NCI-H345 treated with DMSO at 0.1 percent for 48 hours (cell line): ENCODE data around the gene INCENP.

Experiments
- DNase-seq: peaks from one replicate; lab custom pipeline; 2025; ENCODE audit not compliant: unreplicated experiment; lab: John Stamatoyannopoulos, UW

The INCENP gene

DNA sequence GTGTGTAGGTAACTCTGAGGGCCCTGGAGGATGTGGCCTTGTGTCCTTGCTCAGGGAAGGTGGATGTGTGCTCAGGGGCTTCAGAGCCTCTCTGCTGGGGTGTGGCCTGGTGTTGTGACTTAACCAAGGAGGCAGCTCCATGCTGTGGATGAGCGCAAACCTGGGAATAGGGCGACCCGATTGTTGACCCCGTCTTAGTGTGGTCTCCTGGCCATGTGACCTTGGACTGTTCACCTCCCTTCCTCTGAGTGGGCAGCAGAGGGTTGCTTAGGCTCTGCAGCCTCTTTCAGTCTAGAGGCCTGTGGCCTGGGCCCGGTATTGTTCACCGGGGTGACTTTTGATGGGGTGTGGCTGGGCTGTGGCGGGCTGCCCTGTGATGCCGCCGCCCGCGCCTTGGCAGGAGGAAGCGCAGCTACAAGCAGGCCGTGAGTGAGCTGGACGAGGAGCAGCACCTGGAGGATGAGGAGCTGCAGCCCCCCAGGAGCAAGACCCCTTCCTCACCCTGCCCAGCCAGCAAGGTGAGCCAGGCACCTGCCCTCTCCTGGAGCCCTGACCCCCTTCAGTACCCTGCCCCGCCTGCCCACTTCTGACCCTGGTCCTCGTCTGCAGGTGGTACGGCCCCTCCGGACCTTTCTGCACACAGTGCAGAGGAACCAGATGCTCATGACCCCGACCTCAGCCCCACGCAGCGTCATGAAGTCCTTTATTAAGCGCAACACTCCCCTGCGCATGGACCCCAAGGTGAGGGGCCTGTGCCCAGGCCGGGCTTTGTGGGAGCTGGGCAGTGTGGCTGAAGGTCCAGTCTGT, 16.7 kb downstream of the INCENP start:
- DNase-seq = no peak

GRCh38 chr11:62141111-62142042, 17.6 kb downstream of the INCENP start:
- no peak for DNase-seq

DNA sequence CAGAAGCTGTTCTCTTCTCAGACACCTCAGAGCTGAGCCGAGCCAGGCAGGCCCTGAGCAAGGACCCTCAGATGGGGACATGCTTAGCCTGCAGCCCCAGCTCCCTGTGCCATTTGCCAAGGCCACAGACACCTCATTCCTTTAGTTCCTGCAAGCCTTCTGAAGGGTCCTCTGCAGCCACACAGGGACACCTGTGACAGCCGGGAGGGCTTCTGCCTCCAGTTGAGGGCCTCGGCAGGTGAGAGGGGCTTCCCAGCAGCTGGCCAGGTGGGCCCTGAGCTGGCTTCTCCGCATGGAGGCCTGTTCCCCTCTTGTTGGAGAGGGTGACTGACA, 18.2 kb downstream of the INCENP start:
- no peak for DNase-seq

- DNase-seq = no peak
Observed at GRCh38 chr11:62142921-62143320, 19.1 kb downstream of the INCENP start.

DNA sequence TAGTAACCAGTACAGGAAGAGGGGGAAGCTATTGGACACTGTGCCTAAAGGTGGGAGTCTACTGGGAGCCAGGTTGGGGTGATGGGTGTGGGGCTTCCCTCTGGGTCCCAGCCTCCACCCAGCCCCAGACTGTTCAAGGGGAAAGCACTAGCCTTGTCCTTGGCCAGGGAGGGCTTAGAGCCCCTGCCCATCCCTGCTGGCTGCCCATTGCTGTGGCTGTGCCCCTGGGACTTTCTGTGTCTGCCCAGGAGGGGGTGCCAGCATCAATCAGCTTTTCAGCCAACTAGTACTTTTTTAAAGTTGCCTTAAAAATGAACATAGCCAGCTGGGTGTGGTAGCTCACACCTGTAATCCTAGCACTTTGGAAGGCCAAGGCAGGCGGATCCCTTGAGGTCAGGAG, 19.9 kb downstream of the INCENP start:
- DNase-seq = no peak

DNA sequence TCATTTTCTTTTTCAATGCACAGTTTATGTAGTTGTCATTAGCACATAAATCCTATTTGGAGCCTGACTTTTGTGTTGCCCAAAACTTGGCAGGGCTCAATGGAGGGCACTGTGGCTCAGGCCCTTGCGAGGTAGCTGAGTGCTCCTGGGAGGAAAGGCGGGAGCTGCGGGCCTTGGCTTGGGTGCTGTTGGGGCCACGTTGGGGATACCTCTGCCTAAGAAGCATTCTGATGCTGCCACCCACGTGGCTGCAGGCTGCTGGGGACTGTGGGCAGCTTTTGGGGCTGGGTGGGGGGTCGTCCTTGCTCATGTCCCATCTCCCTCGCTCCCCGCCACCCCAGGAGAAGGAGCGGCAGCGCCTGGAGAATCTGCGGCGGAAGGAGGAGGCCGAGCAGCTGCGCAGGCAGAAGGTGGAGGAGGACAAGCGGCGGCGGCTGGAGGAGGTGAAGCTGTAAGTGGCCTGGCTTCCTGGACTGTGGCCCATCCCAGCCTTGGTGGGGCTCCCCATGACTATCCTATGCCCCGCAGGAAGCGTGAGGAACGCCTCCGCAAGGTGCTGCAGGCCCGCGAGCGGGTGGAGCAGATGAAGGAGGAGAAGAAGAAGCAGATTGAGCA, 20.9 kb downstream of the INCENP start:
- no peak for DNase-seq

GRCh38 chr11:62145261-62145871, 21.6 kb downstream of the INCENP start:
- no peak for DNase-seq

DNA sequence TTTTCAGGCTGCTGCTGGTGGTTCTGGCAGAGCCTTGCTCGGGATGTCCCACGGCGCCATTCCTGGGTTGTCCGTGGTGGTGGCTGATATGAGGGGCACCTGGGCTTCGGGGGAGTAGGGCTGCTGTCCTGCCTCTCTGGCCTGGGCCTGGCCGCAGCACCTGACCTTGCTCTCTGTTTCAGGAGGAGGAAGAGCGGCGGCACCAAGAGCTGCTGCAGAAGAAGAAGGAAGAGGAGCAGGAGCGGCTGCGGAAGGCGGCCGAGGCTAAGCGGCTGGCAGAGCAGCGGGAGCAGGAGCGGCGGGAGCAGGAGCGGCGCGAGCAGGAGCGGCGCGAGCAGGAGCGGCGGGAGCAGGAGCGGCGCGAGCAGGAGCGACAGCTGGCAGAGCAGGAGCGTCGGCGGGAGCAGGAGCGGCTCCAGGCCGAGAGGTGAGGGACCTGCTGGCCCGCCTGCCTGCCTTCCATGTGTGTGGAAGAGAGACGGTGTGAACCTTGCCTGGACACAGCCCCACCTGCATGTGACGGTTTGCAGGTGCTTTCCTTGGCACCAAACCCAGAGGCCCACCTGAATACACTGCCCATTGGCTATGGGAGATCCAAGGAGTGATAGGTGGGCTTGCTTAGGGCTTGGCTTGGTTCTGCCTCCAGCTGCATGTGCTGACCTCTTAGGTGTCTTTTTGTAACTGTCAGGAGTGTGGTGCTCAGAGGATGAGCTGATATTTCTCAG, 22.8 kb downstream of the INCENP start:
- DNase-seq = no peak

DNA sequence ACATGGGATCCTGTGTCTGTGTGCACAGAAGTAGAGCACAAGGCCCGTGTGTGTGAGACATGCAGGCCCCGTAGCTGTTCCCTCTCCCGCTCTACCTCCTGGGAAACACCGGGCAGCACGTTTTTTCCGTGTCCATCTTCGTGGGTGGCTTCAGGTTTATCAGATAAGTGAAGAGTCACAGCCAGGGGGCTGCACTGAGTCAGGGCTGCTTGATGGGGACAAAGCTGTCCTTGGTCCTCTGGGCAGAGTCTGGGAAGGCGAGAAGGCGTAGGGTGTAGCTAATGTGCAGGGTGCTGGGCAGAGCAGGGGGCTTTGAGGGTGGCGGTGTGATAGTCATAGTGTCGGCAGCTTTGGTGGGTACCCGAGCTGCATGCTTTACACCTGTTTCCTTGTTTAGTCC, 23.7 kb downstream of the INCENP start:
- DNase-seq = no peak

- no peak for DNase-seq
Observed at GRCh38 chr11:62148271-62148980, 24.6 kb downstream of the INCENP start.

DNA sequence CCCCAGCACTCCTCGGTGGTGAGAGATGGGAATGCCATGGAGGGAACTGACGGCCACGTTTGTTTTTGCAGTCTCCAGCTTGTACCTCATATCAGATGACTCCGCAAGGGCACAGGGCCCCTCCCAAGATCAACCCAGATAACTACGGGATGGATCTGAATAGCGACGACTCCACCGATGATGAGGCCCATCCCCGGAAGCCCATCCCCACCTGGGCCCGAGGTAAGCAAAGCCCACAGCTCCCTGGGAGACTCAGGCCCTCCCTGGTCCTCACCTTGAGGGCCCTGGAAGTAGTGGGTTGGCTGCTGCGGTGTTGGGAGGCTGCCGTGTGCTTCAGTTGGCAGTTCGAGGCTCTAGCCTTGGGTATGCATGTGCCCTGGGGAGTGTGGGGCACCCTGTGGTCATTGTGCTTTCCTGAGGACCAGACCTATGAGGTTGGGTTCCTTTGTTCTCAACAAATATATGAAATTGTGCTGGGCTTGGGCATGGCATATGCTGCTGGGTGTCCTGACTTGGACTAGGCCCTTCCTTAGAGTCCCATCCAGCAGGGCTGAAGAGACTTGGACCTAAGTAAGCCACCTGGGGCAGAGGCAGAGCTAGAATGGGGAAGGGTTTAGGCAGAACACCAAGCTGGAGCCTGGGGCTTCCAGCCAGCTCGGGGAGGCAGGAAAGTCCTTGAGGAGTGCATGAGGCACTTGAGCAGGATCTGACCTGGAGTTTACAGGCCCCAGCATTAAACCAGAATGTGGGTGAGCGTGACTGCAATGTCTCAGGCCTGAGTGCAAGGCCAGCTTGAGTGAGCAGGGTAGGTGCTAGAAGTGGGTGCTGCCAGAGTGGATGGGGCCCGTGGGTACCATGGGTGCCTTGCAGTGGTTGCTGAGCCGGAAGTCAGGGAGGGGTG, 26.4 kb downstream of the INCENP start:
- no peak for DNase-seq

GRCh38 chr11:62150887-62151736, 27.3 kb downstream of the INCENP start:
- DNase-seq = no peak

- DNase-seq = no peak
Observed at GRCh38 chr11:62151737-62152102, 27.9 kb downstream of the INCENP start.

- no peak for DNase-seq
Observed at GRCh38 chr11:62152245-62153086, 28.7 kb downstream of the INCENP start.

DNA sequence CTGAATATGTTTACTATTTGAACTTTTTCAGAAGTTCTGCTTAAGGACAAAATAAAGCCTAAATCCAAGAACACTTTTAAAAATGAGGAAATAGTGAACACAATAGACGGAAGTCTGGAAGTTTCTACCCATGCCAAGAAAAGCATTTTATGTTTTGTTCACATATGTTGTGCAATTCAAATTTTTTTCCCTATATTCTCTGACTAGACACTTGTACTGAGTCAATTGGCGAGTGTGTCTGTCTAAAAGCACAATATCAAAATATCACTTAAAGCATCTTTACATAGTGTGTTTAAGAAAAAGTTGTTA, 29.2 kb downstream of the INCENP start:
- DNase-seq = no peak

- DNase-seq = no peak
Observed at GRCh38 chr11:62153617-62154016, 29.8 kb downstream of the INCENP start.

DNA sequence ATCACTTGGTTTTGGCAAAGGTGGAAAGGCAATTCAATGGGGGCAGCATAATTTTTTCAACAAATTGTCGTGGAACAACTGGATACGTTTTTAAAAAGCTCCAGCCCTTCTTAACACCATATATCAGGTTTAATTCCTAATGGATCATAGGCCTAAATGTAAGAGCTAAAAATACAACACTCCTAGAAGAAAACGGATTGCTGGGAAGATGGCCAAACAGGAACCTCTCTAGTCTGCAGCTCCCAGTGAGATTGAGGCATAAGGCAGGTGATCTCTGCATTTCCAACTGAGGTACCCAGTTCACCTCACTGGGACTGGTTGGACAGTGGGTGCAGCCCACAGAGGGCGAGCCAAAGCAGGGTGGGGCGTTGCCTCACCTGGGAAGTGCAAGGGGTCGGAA, 33.8 kb downstream of the INCENP start:
- no peak for DNase-seq

DNA sequence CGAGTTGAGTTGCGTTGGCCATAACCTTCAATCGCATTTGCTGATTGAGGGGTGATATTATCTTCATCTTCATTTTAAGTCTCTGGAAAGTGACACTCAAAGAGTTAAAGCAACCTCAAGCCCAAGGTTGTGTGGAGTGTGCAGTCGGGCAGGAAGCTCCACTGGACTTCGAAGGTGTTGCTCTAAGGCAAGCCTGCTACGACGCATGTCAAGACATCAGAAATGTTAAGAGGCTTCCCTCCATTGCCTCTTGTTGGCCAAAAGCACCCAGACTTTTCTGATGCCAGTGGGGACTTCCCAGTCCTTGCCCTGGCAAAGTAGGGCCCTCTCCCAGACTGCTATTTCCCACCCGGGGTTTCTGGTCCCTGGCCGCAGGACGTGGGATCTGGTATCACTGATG, 42.6 kb downstream of the INCENP start:
- DNase-seq = no peak
